Hair follicular keratinocyte (primary cell): ENCODE measurements around the gene GLTPD2. TPM values are rescaled to one million over a fixed set of nuclear protein-coding genes. Genes with fewer than 3 reads are reported as not detected.

Experiments
- total RNA-seq: library from RNA; depleted of rRNA; stranded (reverse); fragments of >200 nt; gene quantifications from 2 replicates; pipeline ENCODE4 v1.2.3, GENCODE V29; 2015

Gene GLTPD2
- not detected in 2 replicates for total RNA-seq

GRCh38 chr17:4788807-4789700, at the start of gene GLTPD2:
Gene GLTPD2 (plus strand): TSS chr17:4788964. CDS start chr17:4789012, 48 bp downstream.

GRCh38 chr17:4739122-4740024, 49.4 kb upstream of the GLTPD2 start, which contains the start of the genes CXCL16 and ZMYND15:
Gene CXCL16 (minus strand): TSS chr17:4739928. CDS start chr17:4739339, 589 bp downstream.
Gene ZMYND15 (plus strand): TSS chr17:4739833. CDS start chr17:4740549, 716 bp downstream.

GRCh38 chr17:4771519-4772234, 17.1 kb upstream of the GLTPD2 start, which contains the start of gene TM4SF5:
Gene TM4SF5 (plus strand): TSS chr17:4771886. CDS start chr17:4771923, 37 bp downstream.

GRCh38 chr17:4786106-4786511, 2.7 kb upstream of the GLTPD2 start, which contains the start of gene VMO1:
Gene VMO1 (minus strand): TSS chr17:4786364. CDS start chr17:4786352, 12 bp downstream.

DNA sequence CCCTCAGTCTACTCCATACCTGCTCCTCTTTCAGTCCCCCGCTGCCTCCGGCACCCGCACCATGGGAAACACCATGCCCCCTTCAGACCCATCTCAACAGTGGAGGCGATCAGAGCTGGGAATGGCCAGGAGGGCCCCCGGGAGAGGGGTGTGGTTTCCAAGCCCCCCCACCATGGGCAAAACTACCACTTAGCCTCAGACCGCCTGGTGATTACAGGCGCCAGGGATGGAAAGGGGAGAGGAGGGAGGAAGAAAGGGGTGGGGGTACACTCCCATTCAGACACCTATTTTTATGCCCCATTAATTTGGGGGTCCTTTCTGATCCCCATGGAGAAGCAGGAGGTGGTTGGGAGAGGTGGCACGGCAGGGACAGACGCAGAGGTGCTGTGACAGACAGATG, 13.5 kb downstream of the GLTPD2 start, which contains the start of gene C17orf114:
C17orf114 (minus strand) TSS at position 101 of the 400 bp plus-strand sequence.

GRCh38 chr17:4806777-4807604, 18.2 kb downstream of the GLTPD2 start, which contains the start of gene PLD2:
Gene PLD2 (plus strand): TSS chr17:4807152. CDS start chr17:4807773, 621 bp downstream.

DNA sequence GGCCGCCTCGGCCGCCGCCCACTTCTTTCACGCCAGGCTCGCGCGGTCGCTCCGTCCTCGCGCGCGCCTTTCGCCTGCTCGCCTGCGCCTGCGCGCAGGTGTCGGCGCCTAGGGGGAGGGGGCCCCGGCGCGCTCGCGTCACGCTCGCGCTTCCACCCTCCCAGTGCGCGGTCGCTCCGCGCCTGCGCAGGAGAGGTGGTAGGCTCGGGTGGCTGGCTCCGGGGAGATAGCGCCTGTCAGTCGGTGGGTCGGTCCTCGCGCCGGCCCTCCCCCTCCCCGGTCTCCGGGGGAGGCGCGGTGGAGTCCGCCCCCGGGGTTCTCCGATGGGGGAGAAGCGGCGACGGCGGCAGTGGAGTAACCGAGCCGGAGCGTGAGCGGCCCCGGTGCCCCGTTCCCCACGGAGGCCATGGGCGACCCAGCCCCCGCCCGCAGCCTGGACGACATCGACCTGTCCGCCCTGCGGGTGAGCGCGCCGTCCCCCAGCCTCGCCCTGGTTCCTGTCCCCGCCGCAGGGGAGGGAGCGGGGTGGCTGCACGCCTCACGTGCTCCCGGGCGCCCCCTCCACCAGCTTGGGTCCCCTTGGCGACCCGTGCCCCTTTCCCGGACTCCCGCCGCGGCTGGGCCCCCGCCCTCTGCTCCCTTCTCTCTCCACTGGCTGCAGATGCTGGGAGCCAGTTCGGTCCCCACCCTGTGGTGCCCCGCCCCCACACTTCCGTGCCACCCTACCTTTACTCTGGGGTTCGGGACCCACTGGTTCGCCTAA, 44.6 kb downstream of the GLTPD2 start, which contains the start of gene MINK1:
MINK1 (plus strand) TSS at position 163 of the 763 bp plus-strand sequence; CDS start at position 407, 244 bp downstream.

Other genes starting within 250 kb of the GLTPD2 start
- 70.3 and 99.9 TPM in 2 replicates for gene MYBBP1A, start 233.6 kb upstream of the GLTPD2 start, total RNA-seq
- gene GGT6, start 228.4 kb upstream of the GLTPD2 start, total RNA-seq, result 0.08 TPM in 2 replicates
- gene SMTNL2, start 204.4 kb upstream of the GLTPD2 start, total RNA-seq, result not detected in 2 replicates
- not detected in 2 replicates for gene ALOX15, start 147.3 kb upstream of the GLTPD2 start, total RNA-seq
- 21.2 and 40.7 TPM in 2 replicates for gene PELP1, start 84.8 kb upstream of the GLTPD2 start, total RNA-seq
- gene ARRB2, start 78.3 kb upstream of the GLTPD2 start, total RNA-seq, result 10.9 and 13.2 TPM in 2 replicates
- 26.4 and 40.1 TPM in 2 replicates for gene MED11, start 57.5 kb upstream of the GLTPD2 start, total RNA-seq
- 0.08 and 0.11 TPM in 2 replicates for gene ZMYND15, start 49.1 kb upstream of the GLTPD2 start, total RNA-seq
- gene CXCL16, start 49.0 kb upstream of the GLTPD2 start, total RNA-seq, result 1.9 and 14.8 TPM in 2 replicates
- gene TM4SF5, start 17.1 kb upstream of the GLTPD2 start, total RNA-seq, result not detected in 2 replicates
- gene VMO1, start 2.6 kb upstream of the GLTPD2 start, total RNA-seq, result 0.31 TPM in 1 of 2 replicates, not detected in the other
- 272 and 338 TPM in 2 replicates for gene PSMB6, start 7.2 kb downstream of the GLTPD2 start, total RNA-seq
- 19.6 and 23.9 TPM in 2 replicates for gene PLD2, start 18.2 kb downstream of the GLTPD2 start, total RNA-seq
- 43.4 and 65.6 TPM in 2 replicates for gene MINK1, start 44.4 kb downstream of the GLTPD2 start, total RNA-seq
- gene C17orf107, start 110.6 kb downstream of the GLTPD2 start, total RNA-seq, result 1.1 and 2.2 TPM in 2 replicates
- not detected in 2 replicates for gene CHRNE, start 114.1 kb downstream of the GLTPD2 start, total RNA-seq
- not detected in 2 replicates for gene GP1BA, start 143.3 kb downstream of the GLTPD2 start, total RNA-seq
- gene SLC25A11, start 151.1 kb downstream of the GLTPD2 start, total RNA-seq, result 53.0 and 63.6 TPM in 2 replicates
- 50.5 and 60.4 TPM in 2 replicates for gene RNF167, start 151.3 kb downstream of the GLTPD2 start, total RNA-seq
- 1,881 and 2,020 TPM in 2 replicates for gene PFN1, start 159.6 kb downstream of the GLTPD2 start, total RNA-seq
- gene ENO3, start 162.2 kb downstream of the GLTPD2 start, total RNA-seq, result 0.61 and 0.86 TPM in 2 replicates
- 64.0 and 77.2 TPM in 2 replicates for gene SPAG7, start 178.9 kb downstream of the GLTPD2 start, total RNA-seq
- 9.7 and 22.2 TPM in 2 replicates for gene CAMTA2, start 198.7 kb downstream of the GLTPD2 start, total RNA-seq
- gene INCA1, start 208.6 kb downstream of the GLTPD2 start, total RNA-seq, result 0.08 TPM in 1 of 2 replicates, not detected in the other
- 73.7 and 76.2 TPM in 2 replicates for gene KIF1C, start 209.0 kb downstream of the GLTPD2 start, total RNA-seq
- 0.08 and 0.62 TPM in 2 replicates for gene SLC52A1, start 246.5 kb downstream of the GLTPD2 start, total RNA-seq